SK-N-MC (cell line): ENCODE measurements around the gene RFX2.

Experiments used
- EZH2 ChIP-seq: fragments of 200-600 bp; sonication (generic); IDR thresholded peaks from one replicate; pipeline ENCODE4 v1.6.1; 2017; ENCODE audit warnings: antibody characterized with exemption
- POLR2AphosphoS5 ChIP-seq: IDR thresholded peaks from 2 replicates; pipeline ENCODE4 v1.6.1; 2012; ENCODE audit warnings: mild to moderate bottlenecking, low read depth, low read length, borderline replicate concordance

- TF ChIP-seq POLR2AphosphoS5 (no peak), EZH2 (no peak)
Observed at GRCh38 chr19:6098574-6098973, 11.7 kb downstream of the RFX2 start.
